GM21447 (cell line): ENCODE data around the gene FGF5.

ENCODE experiments used
- ATAC-seq: cut with Tn5 transposase; IDR thresholded peaks from one replicate; pipeline ENCODE4 v1.9.1; 2021; ENCODE audit not compliant: unreplicated experiment

The FGF5 gene

GRCh38 chr4:80252953-80253352, 13.5 kb upstream of the FGF5 start:
- ATAC-seq: no peak

GRCh38 chr4:80253510-80253909, 13.0 kb upstream of the FGF5 start:
- ATAC-seq: no peak

- ATAC-seq: no peak
These were observed 12.3 kb upstream of the FGF5 start for GRCh38 chr4:80254114-80254513.

GRCh38 chr4:80255329-80256095, 11.0 kb upstream of the FGF5 start:
- ATAC-seq: no peak

- ATAC-seq: no peak
These were observed 8.6 kb upstream of the FGF5 start for GRCh38 chr4:80257851-80258250.

- ATAC-seq: no peak
These were observed 7.5 kb upstream of the FGF5 start for GRCh38 chr4:80259012-80259411.

- no peak for ATAC-seq
These were observed 6.6 kb upstream of the FGF5 start for GRCh38 chr4:80259817-80260216.

- ATAC-seq: no peak
These were observed 4.4 kb upstream of the FGF5 start for GRCh38 chr4:80261989-80262600.

GRCh38 chr4:80263541-80264351, 2.7 kb upstream of the FGF5 start:
- ATAC-seq: no peak

GRCh38 chr4:80264352-80264647, 2.2 kb upstream of the FGF5 start:
- ATAC-seq: no peak

- no peak for ATAC-seq
These were observed 1.6 kb upstream of the FGF5 start for GRCh38 chr4:80264825-80265224.

- ATAC-seq: no peak
These were observed 752 bp upstream of the FGF5 start for GRCh38 chr4:80265571-80266252.

- no peak for ATAC-seq
These were observed 477 bp downstream of the FGF5 start for GRCh38 chr4:80266902-80267380.

GRCh38 chr4:80268081-80268823, 1.8 kb downstream of the FGF5 start:
- ATAC-seq: no peak

- no peak for ATAC-seq
These were observed 2.5 kb downstream of the FGF5 start for GRCh38 chr4:80268936-80269335.

GRCh38 chr4:80270321-80270720, 3.9 kb downstream of the FGF5 start:
- no peak for ATAC-seq

- ATAC-seq: no peak
These were observed 4.4 kb downstream of the FGF5 start for GRCh38 chr4:80270868-80271267.

GRCh38 chr4:80271801-80272200, 5.3 kb downstream of the FGF5 start:
- ATAC-seq: no peak

GRCh38 chr4:80276931-80277330, 10.5 kb downstream of the FGF5 start:
- ATAC-seq: no peak

- no peak for ATAC-seq
These were observed 13.3 kb downstream of the FGF5 start for GRCh38 chr4:80279751-80280150.

GRCh38 chr4:80286451-80286850, 20.0 kb downstream of the FGF5 start:
- ATAC-seq: no peak
